ENCODE measurements around the gene CDCA3.

Gene CDCA3

GRCh38 chr12:6819106-6820030 is 31.7 kb downstream of the CDCA3 start:
- no peak for DNase-seq

GRCh38 chr12:6818645-6819044 is 32.4 kb downstream of the CDCA3 start:
- no peak for DNase-seq

DNA sequence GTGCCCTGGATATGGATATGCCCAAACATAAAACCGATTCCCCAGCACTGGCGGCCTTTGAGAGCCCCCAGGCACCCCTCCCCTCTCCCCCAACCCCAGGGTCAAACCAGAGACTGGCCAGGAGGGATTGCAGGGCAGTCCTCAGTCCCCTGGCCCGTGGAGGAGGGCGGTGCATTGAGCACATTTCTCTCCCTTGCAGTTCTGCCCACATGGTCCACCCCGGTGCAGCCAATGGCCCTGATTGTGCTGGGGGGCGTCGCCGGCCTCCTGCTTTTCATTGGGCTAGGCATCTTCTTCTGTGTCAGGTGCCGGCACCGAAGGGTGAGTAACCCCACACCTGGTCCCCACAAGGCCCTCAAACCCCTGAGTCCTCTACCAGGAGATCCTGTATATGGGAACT is 32.9 kb downstream of the CDCA3 start:
- no peak for DNase-seq

GRCh38 chr12:6817662-6818157 is 33.4 kb downstream of the CDCA3 start:
- DNase-seq: no peak

DNA sequence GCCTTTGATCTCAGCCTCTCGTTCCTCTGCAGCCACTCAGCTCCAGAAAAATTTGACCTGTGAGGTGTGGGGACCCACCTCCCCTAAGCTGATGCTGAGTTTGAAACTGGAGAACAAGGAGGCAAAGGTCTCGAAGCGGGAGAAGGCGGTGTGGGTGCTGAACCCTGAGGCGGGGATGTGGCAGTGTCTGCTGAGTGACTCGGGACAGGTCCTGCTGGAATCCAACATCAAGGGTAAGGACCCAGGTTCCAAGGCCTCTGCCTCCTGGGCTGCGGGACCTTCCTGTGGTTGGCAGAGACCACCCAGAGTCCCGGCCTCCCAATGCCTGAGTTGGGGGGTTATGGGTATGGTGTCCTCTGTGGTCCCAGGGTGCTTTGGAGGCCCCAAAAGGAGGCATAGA is 34.0 kb downstream of the CDCA3 start:
- DNase-seq: no peak

- DNase-seq: no peak
Observed at GRCh38 chr12:6816598-6816997, 34.5 kb downstream of the CDCA3 start.

DNA sequence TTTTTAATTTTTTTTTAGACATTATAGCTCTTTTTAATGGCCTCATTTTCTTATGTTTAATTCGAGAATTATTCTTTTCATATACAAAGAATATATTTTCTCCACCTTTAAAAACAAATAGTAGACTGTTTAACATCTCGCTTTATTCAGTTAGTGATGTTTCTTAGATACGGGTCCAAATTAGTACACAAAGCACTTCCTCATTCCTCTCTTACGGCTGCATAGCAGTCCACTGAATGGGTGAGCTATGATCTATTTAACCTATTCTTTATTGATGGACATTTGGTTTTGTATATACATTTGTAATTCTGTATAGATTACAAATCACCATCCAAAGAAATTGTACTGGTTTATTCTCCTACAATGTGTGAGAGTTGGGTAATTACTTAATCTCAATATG is 37.7 kb downstream of the CDCA3 start:
- DNase-seq: no peak

DNA sequence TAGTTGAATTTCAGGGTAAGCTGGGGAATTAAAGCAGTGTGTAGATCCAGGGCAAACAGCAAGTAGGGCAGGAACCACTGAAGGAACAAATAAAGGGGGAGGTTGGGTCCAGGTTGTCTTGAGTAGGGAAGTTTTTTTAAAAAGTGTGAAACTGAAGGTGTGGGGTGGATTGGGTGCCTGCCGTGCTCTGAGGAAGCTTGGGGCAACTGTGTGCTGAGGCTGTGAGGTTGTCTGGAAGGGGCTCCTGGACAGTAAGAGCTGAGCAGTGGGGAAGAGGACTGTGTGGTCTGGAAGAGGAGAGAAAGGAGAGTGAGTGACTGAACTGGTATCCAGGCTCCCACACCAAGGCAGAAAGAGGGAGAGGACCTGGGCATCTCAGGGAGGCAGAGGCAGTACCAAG is 40.3 kb downstream of the CDCA3 start:
- DNase-seq: no peak

DNA sequence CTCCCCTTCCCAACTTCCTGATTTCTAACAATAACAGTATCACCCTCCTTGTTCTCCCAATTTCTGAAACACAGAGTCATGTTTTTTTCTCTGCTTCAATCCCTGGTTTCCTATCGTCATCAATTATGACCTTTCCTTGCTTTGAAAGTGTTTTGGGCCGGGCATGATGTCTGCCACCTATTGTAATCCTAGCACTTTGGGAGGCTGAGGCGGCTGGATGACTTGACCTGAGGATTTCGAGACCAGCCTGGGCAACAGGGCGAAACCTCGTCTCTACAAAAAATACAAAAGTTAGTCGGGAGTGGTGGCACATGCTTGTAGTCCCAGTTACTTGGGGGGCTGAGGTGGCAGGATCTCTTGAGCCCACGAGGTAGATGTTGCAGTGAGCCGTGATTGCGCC is 42.0 kb downstream of the CDCA3 start:
- DNase-seq: no peak

- peak; percentile 53 for DNase-seq
Observed at GRCh38 chr12:6807170-6807569, 43.9 kb downstream of the CDCA3 start.

- no peak for DNase-seq
Observed at GRCh38 chr12:6799147-6799546, 51.9 kb downstream of the CDCA3 start.

Data from fibroblast of skin of right biceps (primary cell).